HEK293T (cell line): ENCODE results near the gene REX1BD.
"Not testable (repeated sequence)": the region's sequence is repeated elsewhere in the genome, so short reads cannot be mapped to it uniquely, and the experiment has no call there.

Experiments
- CTCF ChIA-PET: fragments of 350-600 bp; formaldehyde crosslinking; extraction: SDS; loops from one replicate; lab custom pipeline; 2021; ENCODE audit warnings: antibody characterized with exemption, inconsistent platforms; lab: Yijun Ruan, JAX
- POLR2A ChIA-PET: fragments of 350-600 bp; formaldehyde crosslinking; extraction: SDS; loops from one replicate; lab custom pipeline; 2020; ENCODE audit warnings: antibody characterized with exemption, inconsistent platforms; lab: Yijun Ruan, JAX
- DNase-seq: peaks from one replicate; pipeline ENCODE4 v3.0.0; 2012; ENCODE audit warnings: mixed read lengths; ENCODE audit errors: extremely low spot score
- ARNT ChIP-seq: fragments of 450-650 bp; IDR thresholded peaks from 2 replicates; pipeline ENCODE4 v1.6.1; 2017; ENCODE audit warnings: mild to moderate bottlenecking
- BHLHE40 ChIP-seq: fragments of 450-650 bp; IDR thresholded peaks from 2 replicates; pipeline ENCODE4 v1.6.1; 2016; ENCODE audit warnings: mild to moderate bottlenecking, moderate library complexity, borderline replicate concordance
- CTBP1 ChIP-seq: fragments of 450-650 bp; IDR thresholded peaks from 2 replicates; pipeline ENCODE4 v1.6.1; 2016; ENCODE audit warnings: borderline replicate concordance
- ELF4 ChIP-seq: fragments of 450-650 bp; IDR thresholded peaks from 2 replicates; pipeline ENCODE4 v1.6.1; 2017; ENCODE audit warnings: antibody characterized with exemption
- FOXA1 ChIP-seq: fragments of 450-650 bp; IDR thresholded peaks from 2 replicates; pipeline ENCODE4 v1.6.1; 2016; ENCODE audit warnings: mild to moderate bottlenecking
- FOXK2 ChIP-seq: fragments of 450-650 bp; IDR thresholded peaks from 2 replicates; pipeline ENCODE4 v1.6.1; 2016; ENCODE audit warnings: mild to moderate bottlenecking
- FOXM1 ChIP-seq: fragments of 450-650 bp; IDR thresholded peaks from 2 replicates; pipeline ENCODE4 v1.6.1; 2017; ENCODE audit warnings: mild to moderate bottlenecking, borderline replicate concordance
- HDGF ChIP-seq: fragments of 450-650 bp; IDR thresholded peaks from 2 replicates; pipeline ENCODE4 v1.6.1; 2017; ENCODE audit warnings: antibody characterized with exemption, borderline replicate concordance
- L3MBTL2 ChIP-seq: fragments of 450-650 bp; conservative IDR thresholded peaks from 2 replicates; pipeline ENCODE4 v1.6.1; 2016; ENCODE audit warnings: mild to moderate bottlenecking
- LEF1 ChIP-seq: fragments of 450-650 bp; IDR thresholded peaks from 2 replicates; pipeline ENCODE4 v1.6.1; 2017; ENCODE audit warnings: mild to moderate bottlenecking, borderline replicate concordance
- NFRKB ChIP-seq: fragments of 450-650 bp; IDR thresholded peaks from 2 replicates; pipeline ENCODE4 v1.6.1; 2016; ENCODE audit warnings: mild to moderate bottlenecking, moderate library complexity
- PKNOX1 ChIP-seq: fragments of 450-650 bp; IDR thresholded peaks from 2 replicates; pipeline ENCODE4 v1.6.1; 2016
- SP1 ChIP-seq: fragments of 450-650 bp; IDR thresholded peaks from 2 replicates; pipeline ENCODE4 v1.6.1; 2017
- SUZ12 ChIP-seq: fragments of 450-650 bp; IDR thresholded peaks from 2 replicates; pipeline ENCODE4 v1.6.1; 2016; ENCODE audit warnings: mild to moderate bottlenecking
- TARDBP ChIP-seq: fragments of 450-650 bp; IDR thresholded peaks from 2 replicates; pipeline ENCODE4 v1.6.1; 2016
- ZNF384 ChIP-seq: fragments of 450-650 bp; IDR thresholded peaks from 2 replicates; pipeline ENCODE4 v1.6.1; 2016

The REX1BD gene

GRCh38 chr19:18594096-18594823 is 5.7 kb downstream of the REX1BD start:
- TF ChIP-seq FOXM1: no peak
- TF ChIP-seq L3MBTL2: no peak
- TF ChIP-seq TARDBP: no peak
- TF ChIP-seq PKNOX1: no peak
- TF ChIP-seq FOXK2: no peak
- TF ChIP-seq SUZ12: no peak
- no peak for TF ChIP-seq ELF4
- TF ChIP-seq NFRKB: no peak
- TF ChIP-seq BHLHE40: no peak
- no peak for TF ChIP-seq HDGF
- no peak for TF ChIP-seq ARNT
- DNase-seq: peak; percentile 78
- CTCF ChIA-PET: interaction anchor here (0.5 to 1.3 kb wide), 8 partner anchors 20 to 351 kb away, joined by 3 to 5 read pairs (median 3); no protein-coding TSS in a partner anchor
- POLR2A ChIA-PET: interaction anchor here (1.0 to 1.3 kb wide), 3 partner anchors 13 to 253 kb away, joined by 3 to 4 read pairs (median 3); partner anchors contain the start of gene CRLF1

GRCh38 chr19:18594824-18595373 is 6.3 kb downstream of the REX1BD start:
- peak; percentile 10 for DNase-seq
- POLR2A ChIA-PET: interaction anchor here (1.0 to 1.3 kb wide), 2 partner anchors 80 to 252 kb away, joined by 3 to 4 read pairs; no protein-coding TSS in a partner anchor
- CTCF ChIA-PET: interaction anchor here (0.6 to 1.3 kb wide), 3 partner anchors 20 to 252 kb away, joined by 3 to 5 read pairs (median 5); no protein-coding TSS in a partner anchor
- TF ChIP-seq SUZ12: no peak
- no peak for TF ChIP-seq NFRKB
- no peak for TF ChIP-seq ARNT
- no peak for TF ChIP-seq ZNF384
- TF ChIP-seq TARDBP: no peak
- no peak for TF ChIP-seq L3MBTL2
- no peak for TF ChIP-seq FOXM1
- TF ChIP-seq HDGF: no peak

GRCh38 chr19:18595475-18595874 is 6.9 kb downstream of the REX1BD start:
- TF ChIP-seq HDGF: no peak
- no peak for TF ChIP-seq LEF1
- no peak for TF ChIP-seq BHLHE40
- no peak for TF ChIP-seq FOXM1
- TF ChIP-seq TARDBP: no peak
- TF ChIP-seq FOXK2: no peak
- no peak for TF ChIP-seq SUZ12
- no peak for TF ChIP-seq FOXA1
- no peak for TF ChIP-seq ZNF384
- TF ChIP-seq SP1: no peak
- ChIA-PET CTCF (no interaction called here), POLR2A (interaction anchor here (1.3 kb wide), 1 partner anchor 79 kb away, joined by 3 read pairs; no protein-coding TSS in a partner anchor)
- peak; percentile 4 for DNase-seq

GRCh38 chr19:18596752-18597157 is 8.2 kb downstream of the REX1BD start:
- POLR2A ChIA-PET: interaction anchor here (1.1 kb wide), 1 partner anchor 25 kb away, joined by 3 read pairs; the partner anchor contains the start of gene UBA52
- peak; percentile 71 for DNase-seq
- TF ChIP-seq CTBP1 (no peak), FOXM1 (no peak), ELF4 (no peak), ZNF384 (no peak), HDGF (no peak), NFRKB (no peak), TARDBP (no peak), FOXA1 (no peak), SUZ12 (no peak), FOXK2 (no peak), L3MBTL2 (no peak)
- CTCF ChIA-PET: interaction anchor here (0.9 kb wide), 1 partner anchor 76 kb away, joined by 3 read pairs; no protein-coding TSS in a partner anchor

- DNase-seq: peak; percentile 3
- ChIA-PET POLR2A (no interaction called here), CTCF (interaction anchor here (0.9 kb wide), 1 partner anchor 74 kb away, joined by 3 read pairs; no protein-coding TSS in a partner anchor)
- TF ChIP-seq FOXK2: no peak
- TF ChIP-seq LEF1: no peak
- no peak for TF ChIP-seq TARDBP
- no peak for TF ChIP-seq ELF4
- TF ChIP-seq SUZ12: no peak
- no peak for TF ChIP-seq L3MBTL2
- no peak for TF ChIP-seq NFRKB
- no peak for TF ChIP-seq PKNOX1
- no peak for TF ChIP-seq ARNT
- TF ChIP-seq CTBP1: no peak
- no peak for TF ChIP-seq ZNF384
- no peak for TF ChIP-seq BHLHE40
- TF ChIP-seq FOXA1: no peak
Measured at GRCh38 chr19:18597809-18598660, 9.4 kb downstream of the REX1BD start.

- TF ChIP-seq FOXA1 (no peak), BHLHE40 (no peak), TARDBP (no peak), FOXM1 (no peak), CTBP1 (no peak), ZNF384 (no peak), ELF4 (no peak), NFRKB (no peak), SP1 (no peak), L3MBTL2 (no peak), FOXK2 (no peak), PKNOX1 (no peak), ARNT (no peak), HDGF (no peak), SUZ12 (no peak), LEF1 (no peak)
- POLR2A ChIA-PET: no interaction called here
- CTCF ChIA-PET: no interaction called here
- DNase-seq: peak; percentile 4
Measured at GRCh38 chr19:18599485-18599884, 10.9 kb downstream of the REX1BD start.

GRCh38 chr19:18600692-18601397 is 12.2 kb downstream of the REX1BD start:
- CTCF ChIA-PET: interaction anchor here (0.7 kb wide), 1 partner anchor 266 kb away, joined by 3 read pairs; no protein-coding TSS in a partner anchor
- DNase-seq, POLR2A ChIA-PET: not testable (repeated sequence)
